Vagina (tissue), 2 donors: ENCODE data around the gene PLD1.

Experiments used
- CTCF ChIP-seq, 3 experiments: fragments of 450-650 bp in 2 of 3; fragments of 200-600 bp in 1 of 3; sonication (generic) in 1 of 3; IDR thresholded peaks; one replicate each; pipeline ENCODE4 v1.5.1; 2017 to 2019; ENCODE audit warnings: antibody characterized with exemption in 3 of 3, mild to moderate bottlenecking in 2 of 3, moderate library complexity in 2 of 3
- POLR2AphosphoS5 ChIP-seq, 2 donors: sonication (generic); formaldehyde crosslinking; IDR thresholded peaks; one replicate each; pipeline ENCODE4 v1.9.0; 2017; ENCODE audit warnings: antibody characterized with exemption in 2 of 2, mild to moderate bottlenecking in 2 of 2, low read depth in 1 of 2; ENCODE audit not compliant: insufficient read depth in 1 of 2

GRCh38 chr3:171569571-171570132, 240.6 kb downstream of the PLD1 start:
- TF ChIP-seq CTCF (IDR thresholded peaks at IDR 0.05) (no peak), POLR2AphosphoS5 (IDR thresholded peaks at IDR 0.05; ENCODE audit: insufficient read depth in 1 of 2, low read depth in 1 of 2) (no peak)
